GM18520 (cell line): ENCODE data around the gene MTCH1.
"Not testable (repeated sequence)": the region's sequence is repeated elsewhere in the genome, so short reads cannot be mapped to it uniquely, and the experiment has no call there.

ENCODE experiments used
- ATAC-seq: cut with Tn5 transposase; IDR thresholded peaks from one replicate; pipeline ENCODE4 v1.9.1; 2021; ENCODE audit not compliant: unreplicated experiment

The MTCH1 gene

DNA sequence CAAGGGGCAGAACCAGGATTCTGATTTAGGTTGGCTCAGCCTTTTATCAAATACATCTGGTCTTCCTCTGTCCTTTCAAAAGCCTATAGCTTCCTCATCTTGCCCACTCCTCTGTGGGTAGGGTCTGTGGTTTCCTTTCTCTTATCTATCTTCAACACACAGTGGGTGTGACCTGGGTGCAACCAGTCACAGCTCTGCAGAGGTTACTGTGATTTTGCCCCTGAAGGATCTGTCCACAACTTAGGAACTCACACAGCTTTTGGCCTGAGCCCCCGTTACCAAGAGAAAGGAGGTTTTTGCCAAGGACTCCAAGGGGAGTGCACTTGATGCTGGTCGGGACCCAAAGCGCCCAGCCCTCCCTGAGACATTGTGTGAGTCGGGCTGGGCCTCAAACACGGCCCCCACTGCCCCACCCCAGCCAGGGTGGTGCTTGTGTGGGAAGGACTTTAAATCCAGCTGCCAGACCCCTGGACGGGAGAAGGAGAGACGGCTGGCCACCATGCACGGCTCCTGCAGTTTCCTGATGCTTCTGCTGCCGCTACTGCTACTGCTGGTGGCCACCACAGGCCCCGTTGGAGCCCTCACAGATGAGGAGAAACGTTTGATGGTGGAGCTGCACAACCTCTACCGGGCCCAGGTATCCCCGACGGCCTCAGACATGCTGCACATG is 31.6 kb downstream of the MTCH1 start, which contains the start of gene PI16:
Gene PI16 (plus strand): TSS at position 477 of the 670 bp plus-strand sequence. CDS start 23 bp downstream, at position 500.
- ATAC-seq: no peak

DNA sequence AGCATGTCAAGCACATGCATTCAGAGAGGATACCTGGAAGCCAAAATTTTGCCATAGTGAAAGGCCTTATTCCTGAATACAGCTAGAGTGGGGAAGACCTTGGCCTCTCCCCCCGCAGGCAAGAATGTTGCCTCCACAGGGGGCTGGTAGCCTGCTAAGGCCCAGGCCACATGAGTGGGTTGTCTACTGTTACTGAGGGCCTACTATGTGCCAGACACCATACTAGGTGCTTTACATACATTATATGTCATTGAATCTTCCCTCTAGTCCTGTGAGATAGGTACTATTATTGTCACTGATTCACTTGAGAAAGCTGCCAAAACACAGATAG is 32.1 kb downstream of the MTCH1 start:
- no peak for ATAC-seq

DNA sequence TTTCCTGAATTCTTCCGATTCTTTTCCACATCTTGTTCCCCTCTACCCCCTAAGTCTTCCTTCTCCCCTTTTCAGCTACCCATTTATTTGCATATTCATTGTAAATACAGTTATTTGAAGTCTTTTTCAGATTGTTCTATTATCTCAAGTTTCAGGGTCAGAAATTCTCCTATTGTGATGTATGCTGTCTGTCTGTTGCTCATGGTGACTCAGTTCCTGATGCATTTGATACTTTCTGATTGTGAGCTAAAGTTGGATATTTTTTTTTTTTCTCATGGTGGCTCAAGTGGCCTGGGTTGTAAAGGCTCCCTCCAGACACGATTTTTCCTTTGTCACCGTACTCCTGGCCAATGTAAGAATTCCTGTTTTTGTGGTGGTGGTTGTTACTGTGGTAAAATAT is 36.4 kb downstream of the MTCH1 start:
- ATAC-seq: no peak

DNA sequence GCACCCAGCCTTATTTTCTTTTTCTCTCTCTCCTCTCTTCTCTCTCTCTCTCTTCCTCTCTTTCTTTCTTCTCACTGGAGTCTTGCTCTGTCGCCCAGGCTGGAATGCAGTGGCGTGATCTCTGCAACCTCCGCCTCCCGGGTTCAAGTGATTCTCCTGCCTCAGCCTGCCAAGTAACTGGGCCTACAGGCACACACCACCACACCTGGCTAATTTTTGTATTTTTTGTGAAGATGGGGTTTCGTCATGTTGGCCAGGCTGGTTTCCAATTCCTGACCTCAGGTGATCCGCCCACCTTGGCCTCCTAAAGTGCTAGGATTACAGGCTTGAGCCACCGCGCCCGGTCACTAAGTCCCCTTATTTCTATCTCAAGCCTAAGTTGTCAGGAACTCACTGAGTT is 36.9 kb downstream of the MTCH1 start:
- not testable (repeated sequence) for ATAC-seq

DNA sequence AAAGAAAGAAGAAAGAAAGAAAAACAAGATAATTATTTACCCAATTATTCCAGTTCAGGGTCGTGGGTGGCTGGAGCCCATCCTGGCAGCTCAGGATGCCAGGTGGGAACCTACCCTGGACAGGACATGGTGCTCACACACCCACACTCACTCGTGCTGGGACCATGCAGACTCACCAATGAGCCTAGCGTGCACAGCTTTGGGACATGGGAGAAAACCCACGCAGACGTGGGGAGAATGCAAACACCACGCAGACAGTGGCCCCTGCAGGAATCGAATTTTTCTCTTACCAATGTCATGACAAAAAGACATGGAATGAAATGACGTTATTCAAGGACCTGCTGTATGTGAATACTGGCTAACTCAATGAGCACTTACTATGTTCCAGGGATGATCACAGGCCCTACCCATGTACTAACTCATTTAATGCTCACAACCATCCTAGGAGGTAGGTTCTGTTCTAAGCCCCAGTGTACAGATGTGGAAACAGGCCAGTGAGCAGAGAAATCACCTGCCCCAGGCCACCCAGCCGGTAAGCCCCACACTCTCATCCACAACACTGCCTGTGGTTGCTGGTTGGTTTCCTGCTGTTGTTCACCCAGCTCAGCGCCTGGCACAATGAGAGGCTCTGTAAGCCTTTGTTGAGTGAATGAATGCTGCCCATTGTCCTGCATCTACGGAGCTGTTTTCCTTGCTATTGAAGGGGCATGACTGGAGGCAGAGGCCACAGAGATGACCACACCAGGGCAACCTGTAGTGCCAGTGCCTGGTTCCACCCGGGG is 38.2 kb downstream of the MTCH1 start:
- no peak for ATAC-seq

DNA sequence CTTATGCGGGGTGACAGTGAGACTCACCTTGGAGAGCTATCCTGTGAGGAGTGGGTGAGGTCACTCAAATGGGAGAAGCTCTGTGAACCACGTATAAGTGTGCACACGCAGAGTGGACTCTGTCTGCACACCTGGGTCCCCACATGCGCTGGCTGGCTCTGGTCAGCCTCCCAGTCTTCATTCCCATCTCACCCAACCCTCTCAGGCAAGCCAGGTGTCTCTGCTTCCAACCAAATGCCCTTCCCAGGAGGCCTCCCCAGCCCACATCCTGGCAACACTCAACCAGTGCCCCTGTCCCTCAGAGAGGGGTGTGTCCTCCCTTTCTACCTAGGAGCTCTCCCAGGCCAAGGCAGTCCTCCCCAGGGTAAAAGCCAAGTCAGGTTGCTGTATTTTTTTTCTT is 39.5 kb downstream of the MTCH1 start:
- no peak for ATAC-seq

DNA sequence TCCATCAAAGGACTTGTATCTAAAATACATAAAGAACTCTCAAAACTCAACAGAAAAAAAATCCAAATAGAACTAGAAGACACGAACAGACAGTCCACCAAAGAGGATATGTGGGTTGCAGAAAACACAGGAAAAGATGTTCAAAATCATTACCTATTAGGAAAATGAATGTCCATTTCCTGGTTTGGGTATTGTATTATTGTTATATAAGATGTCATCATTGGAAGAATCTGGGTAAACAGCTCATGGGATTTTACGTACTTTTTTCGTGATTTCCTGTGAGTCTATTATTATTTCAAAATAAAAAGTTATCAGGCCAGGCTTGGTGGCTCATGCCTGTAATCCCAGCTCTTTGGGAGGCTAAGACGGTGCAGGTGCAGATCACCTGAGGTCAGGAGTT is 40.7 kb downstream of the MTCH1 start:
- ATAC-seq: no peak

DNA sequence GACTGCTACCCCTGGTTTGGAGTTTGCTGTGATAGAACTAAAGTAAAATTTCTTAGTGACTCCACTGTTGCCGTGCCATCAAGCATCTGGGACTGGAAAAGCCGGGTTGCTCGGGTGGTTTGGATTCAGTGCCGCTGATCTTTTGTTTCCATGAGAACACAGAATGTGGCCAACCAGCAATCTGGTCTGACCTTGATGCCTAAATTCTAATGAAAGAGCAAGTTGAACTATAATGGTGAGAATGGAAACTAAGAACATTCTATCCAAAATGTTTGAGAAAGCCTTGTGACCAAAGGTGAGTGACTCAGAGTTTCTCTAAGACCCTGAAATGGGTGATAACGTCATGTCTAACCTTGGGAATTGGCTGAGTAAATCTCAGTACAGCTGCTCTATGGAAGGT is 41.3 kb downstream of the MTCH1 start:
- no peak for ATAC-seq

DNA sequence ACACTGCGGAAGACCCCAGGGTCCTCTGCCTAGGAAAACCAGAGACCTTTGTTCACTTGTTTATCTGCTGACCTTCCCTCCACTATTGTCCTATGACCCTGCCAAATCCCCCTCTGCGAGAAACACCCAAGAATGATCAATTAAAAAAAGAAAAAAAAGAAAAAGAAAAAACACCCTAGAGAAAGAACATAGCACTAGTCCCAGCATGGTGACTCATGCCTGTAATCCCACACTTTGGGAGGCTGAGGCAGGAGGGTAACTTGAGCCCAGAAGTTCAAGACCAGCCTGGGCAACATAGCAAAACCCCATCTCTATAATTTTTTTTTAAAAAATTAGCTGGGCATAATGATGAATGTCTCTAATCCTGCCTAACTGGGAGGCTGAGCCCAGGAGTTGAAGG is 43.7 kb downstream of the MTCH1 start:
- ATAC-seq: not testable (repeated sequence)

DNA sequence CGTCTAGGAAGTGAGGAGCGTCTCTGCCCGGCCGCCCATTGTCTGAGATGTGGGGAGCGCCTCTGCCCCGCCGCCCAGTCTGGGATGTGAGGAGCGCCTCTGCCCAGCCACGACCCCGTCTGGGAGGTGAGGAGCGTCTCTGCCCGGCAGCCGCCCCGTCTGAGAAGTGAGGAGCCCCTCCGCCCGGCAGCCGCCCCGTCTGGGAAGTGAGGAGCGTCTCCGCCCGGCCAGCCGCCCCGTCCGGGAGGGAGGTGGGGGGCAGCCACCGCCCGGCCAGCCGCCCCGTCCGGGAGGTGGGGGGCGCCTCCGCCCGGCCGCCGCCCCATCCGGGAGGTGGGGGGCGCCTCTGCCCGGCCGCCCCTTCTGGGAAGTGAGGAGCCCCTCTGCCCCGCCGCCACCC is 44.4 kb downstream of the MTCH1 start:
- not testable (repeated sequence) for ATAC-seq

DNA sequence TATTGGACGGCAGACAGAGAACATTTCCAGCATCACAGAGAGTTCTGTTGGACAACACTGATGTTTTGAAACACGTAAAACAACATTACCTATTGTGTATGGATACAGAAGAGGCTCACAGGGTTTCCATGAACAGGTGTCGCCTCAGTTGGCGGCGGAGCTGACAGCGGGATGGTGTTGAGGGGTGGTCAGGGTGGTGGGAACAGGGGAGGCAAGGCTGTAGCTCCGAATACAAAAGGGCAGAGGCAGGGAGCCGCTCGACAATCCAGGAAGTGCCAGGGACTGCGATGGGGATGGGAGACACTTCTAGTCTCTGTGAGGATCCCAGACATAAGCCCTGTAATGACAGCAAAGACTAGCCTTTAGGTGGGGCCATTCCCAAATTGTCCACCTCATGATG is 46.0 kb downstream of the MTCH1 start:
- no peak for ATAC-seq

DNA sequence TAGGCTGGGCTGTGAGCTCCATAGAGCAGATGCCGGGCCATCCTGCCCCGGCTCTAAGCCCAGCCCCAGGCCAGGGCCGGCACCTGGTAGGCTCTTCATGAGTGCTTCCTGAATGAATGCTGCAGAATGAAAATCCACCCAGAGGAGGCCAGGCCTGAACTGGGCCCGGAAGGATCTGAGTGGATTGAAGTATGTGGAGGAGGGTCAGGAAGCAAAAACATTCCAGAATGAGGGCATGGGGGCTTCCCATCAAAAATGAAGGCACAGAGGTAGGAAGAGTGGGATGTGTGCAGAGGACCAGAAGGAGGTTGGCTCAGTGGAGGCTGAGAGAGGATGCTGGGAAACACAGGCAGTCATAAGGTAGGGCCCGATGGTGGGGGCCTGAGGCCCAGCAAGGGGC is 47.0 kb downstream of the MTCH1 start:
- not testable (repeated sequence) for ATAC-seq

DNA sequence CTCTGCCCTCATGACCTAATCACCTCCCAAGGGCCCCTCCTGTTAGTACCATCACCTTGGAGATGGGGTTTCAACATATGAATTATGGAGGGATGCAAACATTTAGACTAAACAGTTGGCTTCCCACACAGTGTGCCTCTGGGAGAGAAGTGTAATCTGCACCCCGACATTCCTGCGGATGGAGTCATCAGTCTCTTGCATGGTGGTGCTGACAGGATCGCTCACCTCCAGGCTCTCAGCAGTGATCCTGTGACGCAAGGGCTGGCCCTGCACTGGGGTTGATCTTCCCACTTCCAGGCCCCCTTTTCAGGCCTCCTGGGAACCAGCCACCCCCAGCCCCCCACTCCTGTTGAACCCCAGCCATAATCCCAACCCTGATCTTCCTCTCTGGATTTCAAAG is 47.5 kb downstream of the MTCH1 start:
- no peak for ATAC-seq

DNA sequence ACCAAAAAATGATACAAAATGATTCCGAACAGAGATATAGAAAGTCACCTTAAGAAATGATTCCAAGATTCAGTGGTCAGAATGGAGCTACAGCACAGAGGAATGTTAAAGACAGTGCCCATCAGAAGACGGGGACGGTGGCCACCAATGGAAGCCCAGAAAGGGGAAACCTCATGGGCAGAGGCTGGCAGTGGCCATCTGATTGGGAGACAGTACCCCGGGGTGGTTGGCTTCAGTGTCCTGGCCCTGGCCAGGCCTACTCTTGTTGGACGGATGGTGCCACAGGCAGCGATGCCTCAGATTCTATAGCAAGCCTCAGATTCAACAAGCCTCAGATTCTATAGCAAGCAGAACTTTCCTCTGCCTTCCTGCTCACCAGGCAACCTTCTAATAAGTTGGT is 48.1 kb downstream of the MTCH1 start:
- ATAC-seq: no peak

DNA sequence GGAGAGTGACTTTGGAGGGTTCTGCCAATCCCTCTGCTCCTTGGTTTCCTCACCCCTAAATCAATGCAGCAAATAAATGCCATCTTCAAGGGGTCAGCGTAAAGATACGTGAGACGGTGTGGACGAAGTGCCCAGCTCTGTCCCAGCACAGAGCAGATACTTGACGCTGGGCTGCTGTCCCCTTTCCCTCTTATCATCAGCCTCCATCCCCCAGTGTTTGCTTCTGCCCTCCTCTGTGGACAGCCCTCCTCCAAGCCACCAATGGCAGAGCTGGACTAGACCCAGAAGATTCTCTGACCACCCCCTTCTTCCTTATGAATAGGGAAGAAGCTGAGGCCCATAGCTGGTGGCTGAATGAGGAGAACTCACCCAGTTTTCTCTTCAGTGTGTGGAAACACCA is 49.2 kb downstream of the MTCH1 start:
- ATAC-seq: no peak

DNA sequence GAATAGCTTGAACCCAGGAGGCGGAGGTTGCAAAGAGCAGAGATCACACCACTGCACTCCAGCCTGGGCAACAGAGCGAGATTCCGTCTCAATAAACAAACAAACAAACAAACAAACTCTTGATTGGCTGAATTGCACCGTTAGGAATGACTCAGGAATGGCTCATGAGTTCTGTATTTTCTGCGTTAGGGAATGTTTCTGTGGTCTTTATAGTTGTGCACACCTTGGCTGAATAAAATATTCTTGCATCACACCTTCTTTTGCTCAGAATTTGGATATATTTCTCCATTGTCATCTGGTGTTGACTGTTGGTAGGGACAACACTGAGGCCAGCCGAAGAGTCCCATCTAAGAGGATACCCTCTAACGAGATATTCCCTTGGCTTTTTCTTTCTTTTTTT is 51.1 kb downstream of the MTCH1 start:
- no peak for ATAC-seq

DNA sequence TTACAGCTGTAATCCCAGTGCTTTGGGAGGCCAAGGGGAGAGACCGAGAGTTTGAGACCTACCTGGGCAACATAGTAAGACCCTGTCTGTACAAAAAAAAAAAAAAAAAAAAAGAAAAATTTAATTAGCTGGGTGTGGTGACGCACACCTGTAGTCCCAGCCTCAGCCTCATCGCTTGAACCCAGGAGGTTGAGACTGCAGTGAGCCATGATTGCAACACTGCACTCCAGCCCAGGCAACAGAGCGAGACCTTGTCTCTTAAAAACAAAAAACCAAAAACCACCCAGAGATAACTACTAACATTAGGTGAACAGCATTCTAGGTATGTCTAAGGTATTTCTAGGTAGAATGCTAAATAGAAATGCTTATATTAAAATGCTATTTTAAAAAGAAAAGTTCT is 52.5 kb downstream of the MTCH1 start:
- ATAC-seq: no peak

DNA sequence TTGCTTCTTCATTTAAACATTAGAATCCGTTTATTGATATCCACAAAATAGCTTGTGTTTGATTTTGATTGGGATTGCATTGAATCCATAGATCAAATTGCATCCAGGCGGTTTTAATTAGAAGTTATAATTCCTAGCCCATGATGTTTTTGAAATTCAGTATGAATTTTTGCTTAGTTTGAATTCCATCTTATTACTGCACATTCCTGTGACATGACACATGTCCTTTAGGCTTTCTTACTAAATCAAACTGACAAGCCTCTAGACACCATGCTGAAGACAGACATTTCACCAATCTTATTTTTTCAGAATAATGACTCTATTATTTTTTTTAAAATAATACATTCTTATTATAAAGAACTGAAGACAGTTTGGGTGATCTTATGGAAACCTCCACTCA is 52.9 kb downstream of the MTCH1 start:
- ATAC-seq: no peak

DNA sequence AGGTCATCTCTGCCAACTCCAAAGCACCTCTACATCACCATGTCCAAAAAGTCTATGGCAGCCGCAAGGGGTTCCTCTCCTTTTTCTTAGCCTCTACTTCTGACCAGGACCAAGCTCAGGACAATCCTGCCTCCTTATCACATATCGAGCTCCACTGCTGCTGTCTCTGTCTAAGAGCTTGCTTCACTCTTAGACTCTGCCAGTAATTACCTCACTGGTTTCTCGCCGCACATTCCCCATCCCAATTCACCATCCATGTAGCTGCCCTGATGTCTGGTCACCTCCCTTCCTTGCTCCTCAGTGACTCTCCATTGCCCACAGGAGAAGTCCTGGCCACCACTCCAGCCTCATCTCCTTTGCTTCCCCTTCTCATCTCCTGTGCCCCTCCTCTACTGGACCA is 55.5 kb downstream of the MTCH1 start:
- no peak for ATAC-seq

DNA sequence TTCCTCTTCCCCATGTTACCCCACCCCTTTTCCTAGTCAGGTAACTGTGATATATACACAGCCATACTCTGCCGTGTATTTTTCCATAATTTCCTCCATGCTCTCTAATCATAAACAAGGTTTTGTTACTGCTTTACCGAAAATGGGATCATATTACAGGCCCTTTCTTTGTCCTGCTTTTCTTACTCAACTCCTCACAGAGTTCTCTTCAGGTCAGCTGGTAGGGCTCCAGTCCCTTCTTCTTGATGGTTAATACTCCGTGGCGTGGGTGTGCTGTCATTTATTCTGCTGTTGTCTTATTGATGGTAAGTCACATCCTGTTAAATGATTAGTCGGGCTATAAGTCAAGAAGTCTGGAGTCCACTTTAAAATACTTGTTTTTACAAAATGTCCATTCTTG is 56.4 kb downstream of the MTCH1 start:
- ATAC-seq: no peak

DNA sequence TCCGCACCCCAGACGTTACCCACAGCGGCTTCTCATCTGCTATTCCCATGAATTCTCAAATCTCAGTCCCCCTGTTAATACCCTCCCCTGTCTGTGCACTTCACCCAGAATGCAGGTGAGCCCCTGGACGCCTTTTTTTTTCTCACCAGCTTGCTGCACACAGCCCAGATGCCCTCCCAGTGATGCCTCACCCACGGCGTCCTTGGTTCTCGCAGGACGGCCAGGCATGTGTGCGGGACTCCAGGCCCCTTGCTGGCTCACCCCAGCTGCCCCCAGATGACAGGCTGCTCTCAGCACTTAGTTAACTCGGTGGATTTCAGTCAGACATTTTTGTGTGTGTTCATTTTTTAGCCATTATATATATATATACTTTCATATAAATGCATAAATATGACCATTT is 56.8 kb downstream of the MTCH1 start:
- no peak for ATAC-seq

DNA sequence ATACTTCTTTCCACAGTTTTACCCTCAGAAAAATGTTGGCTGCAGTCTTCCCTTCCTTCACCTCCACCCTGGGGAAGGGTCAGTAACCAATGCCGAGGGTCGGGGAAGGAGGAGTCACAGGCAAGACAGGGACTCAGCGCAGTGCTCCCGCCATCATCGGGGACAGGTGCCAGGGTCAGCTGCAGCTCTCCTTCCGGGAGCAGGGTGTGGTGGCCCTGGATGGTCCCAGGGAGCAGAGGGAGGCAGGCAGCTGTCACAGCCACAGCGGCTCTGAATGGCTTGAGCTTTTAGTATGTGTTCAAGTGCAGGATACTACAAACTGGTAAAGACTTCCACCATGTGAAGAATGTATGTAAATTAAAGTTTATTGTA is 57.5 kb downstream of the MTCH1 start:
- no peak for ATAC-seq
